ENCODE results near the gene C19orf81.

Gene C19orf81

DNA sequence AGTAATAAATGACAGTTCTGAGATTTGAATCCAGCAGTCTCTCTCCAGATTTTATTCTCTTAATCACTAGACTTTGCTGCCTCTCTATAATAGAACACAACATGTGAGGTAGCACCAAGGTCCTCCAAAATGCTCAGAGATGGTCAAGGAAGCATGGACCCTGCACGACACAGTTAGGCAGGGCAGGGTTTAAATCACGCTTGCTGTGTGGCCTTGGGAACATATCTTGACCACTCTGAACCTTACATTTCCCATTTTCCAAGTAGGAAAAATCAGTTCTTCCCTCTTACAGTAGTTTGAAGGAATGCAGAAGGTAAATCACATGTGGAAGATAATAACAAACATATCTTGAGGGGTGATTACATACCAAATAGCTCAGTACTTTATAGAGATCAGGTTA is 15.9 kb upstream of the C19orf81 start:
- TF ChIP-seq, protein P1, sequence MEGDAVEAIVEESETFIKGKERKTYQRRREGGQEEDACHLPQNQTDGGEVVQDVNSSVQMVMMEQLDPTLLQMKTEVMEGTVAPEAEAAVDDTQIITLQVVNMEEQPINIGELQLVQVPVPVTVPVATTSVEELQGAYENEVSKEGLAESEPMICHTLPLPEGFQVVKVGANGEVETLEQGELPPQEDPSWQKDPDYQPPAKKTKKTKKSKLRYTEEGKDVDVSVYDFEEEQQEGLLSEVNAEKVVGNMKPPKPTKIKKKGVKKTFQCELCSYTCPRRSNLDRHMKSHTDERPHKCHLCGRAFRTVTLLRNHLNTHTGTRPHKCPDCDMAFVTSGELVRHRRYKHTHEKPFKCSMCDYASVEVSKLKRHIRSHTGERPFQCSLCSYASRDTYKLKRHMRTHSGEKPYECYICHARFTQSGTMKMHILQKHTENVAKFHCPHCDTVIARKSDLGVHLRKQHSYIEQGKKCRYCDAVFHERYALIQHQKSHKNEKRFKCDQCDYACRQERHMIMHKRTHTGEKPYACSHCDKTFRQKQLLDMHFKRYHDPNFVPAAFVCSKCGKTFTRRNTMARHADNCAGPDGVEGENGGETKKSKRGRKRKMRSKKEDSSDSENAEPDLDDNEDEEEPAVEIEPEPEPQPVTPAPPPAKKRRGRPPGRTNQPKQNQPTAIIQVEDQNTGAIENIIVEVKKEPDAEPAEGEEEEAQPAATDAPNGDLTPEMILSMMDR (IDR thresholded peaks at IDR 0.05; ENCODE audit: low read depth, low read length, missing control alignments), result no peak
- in situ Hi-C loops (cut with HindIII; ENCODE audit: low sequenced_read_pairs), result no loop called here
- no peak overlapping the region for H3K4me3 ChIP-seq (ENCODE audit: low read depth, low read length)
- no peak for DNase-seq (ENCODE audit: low read depth)

DNA sequence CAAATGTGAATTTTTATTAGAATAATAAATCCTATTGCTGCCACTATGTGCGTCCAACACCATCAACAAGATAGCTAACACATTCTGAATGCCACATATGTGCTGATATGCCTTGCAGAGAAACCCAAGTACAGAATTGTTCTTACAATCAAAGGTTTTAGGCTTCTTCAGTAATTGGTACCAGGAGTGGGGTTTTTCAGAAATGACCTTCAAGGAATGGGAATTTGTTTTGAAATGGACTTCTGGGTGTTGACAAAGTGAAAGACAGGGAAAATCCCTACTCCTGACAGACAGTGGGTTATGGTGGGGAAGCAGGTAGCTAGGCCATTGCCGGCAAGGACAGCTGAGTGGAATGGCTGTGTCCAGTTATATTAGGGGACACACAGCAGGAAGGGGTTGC is 15.3 kb upstream of the C19orf81 start:
- H3K4me3 ChIP-seq (ENCODE audit: low read depth, low read length), result no peak overlapping the region
- TF ChIP-seq, protein P1 (IDR thresholded peaks at IDR 0.05; ENCODE audit: low read depth, low read length, missing control alignments), result no peak
- no peak for DNase-seq (ENCODE audit: low read depth)
- in situ Hi-C loops (cut with HindIII; ENCODE audit: low sequenced_read_pairs), result no loop called here

DNA sequence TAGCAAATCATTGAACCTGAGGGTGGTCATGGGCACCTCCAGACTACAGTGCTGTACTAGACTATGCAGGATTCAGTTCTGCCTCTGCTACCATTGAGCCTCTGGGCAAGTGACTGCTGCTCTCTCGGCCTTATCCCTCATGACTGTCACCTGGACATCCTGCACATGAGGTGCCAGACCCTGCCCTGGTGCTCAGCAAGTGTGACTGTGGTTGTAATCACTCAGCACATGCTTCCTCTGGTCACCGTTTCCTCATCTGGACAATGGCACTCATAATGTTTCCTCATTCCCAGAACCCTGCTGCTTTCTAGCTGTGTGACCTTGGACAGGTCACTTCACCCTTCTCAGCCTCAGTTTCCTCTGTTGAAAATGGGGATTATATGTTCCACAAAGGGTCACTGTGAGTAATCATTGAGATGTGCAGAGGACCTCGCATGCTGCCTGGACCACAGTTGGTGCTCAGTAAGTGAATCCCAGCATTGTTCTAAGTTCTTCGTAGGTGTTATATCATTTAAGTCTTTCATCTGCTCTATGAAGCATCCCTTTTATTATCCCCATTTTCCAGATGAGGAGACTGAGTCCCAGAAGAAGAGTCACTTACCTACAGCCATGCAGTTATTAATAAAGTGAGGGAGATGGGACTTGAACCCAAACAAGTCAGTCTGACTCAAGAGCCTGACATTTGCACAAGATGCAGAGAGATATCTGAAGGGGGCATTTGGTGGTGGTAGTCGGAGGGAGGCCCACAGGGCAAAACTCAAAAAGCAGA is 12.7 kb upstream of the C19orf81 start:
- in situ Hi-C loops (cut with HindIII; ENCODE audit: low sequenced_read_pairs), result no loop called here
- H3K4me3 ChIP-seq (ENCODE audit: low read depth, low read length), result no peak overlapping the region
- TF ChIP-seq, protein P1 (IDR thresholded peaks at IDR 0.05; ENCODE audit: low read depth, low read length, missing control alignments), result no peak
- DNase-seq (ENCODE audit: low read depth), result no peak

DNA sequence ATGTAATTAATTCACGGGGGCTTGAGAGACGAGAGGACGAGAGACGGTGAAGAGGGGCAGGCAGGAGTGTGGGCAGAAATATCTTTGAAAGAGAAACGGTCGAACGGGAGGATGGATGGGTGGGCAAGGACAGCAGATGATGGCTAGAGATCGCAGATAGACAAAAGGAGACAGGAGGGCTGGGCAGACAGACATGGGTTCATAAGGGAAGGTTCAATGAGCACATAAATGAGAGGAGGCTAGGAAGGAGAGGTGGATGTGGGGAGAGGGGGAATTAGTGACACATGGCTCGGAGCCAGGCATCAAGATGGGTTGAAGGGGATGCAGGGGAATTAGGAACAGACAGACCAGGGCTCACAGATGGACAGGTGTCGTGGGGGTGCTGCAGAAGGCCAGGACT is 10.6 kb upstream of the C19orf81 start:
- TF ChIP-seq, protein P1 (IDR thresholded peaks at IDR 0.05; ENCODE audit: low read depth, low read length, missing control alignments), result no peak
- DNase-seq (ENCODE audit: low read depth), result no peak
- in situ Hi-C loops (cut with HindIII; ENCODE audit: low sequenced_read_pairs), result no loop called here

DNA sequence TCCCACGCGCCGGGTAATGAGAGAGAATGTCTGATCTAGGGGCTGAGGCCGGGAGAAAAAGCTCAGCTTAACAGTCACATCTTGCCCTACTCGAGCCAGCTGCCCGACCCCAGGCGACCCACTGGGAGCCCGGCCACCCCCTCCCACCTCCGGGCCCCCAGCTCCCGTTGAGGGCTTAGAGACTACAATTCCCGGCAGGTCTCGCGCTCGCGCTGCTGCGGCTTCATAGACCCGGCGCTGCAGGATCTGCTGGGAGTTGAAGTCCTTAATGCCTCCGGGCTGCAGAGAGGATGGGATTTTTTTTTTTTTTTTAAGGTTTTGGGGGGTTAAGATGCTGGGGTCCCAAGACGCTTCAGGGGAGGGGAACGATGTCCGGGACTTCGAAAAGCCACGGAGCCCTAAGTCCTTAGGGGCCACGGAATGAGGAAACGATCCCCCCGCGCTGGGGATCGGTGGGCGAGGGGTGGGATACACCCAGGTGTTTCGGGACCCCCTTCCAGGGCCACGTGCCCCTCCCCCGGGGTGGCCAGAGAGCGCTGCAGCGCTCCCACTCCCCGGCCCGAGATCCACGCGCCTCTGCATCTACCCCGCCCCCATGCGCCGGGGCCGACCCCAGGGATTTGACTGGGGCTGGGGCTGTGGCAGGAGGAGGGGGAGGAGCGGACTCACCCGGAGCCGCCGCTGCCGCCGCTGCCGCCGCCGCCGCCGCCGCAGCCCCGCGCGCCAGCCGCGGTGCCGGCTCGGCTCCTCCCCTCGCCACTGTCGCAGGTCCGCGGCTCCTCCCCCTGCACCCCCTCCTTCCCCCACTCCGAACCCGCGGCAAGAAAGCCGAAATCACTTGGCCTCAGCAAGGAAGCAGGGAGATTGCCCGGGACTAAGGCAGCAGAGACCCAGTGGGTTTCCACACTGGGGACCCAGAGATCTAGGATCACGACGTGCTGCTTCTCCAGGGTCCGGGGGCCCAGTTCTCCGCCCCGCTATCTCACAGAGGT is 9.8 kb upstream of the C19orf81 start, which contains the start of gene SYT3:
SYT3 (minus strand) TSS at position 761 of the 992 bp plus-strand sequence. CDS start 2,470 bp downstream, outside the sequence.
- in situ Hi-C loops (cut with HindIII; ENCODE audit: low sequenced_read_pairs), result no loop called here
- no peak for DNase-seq (ENCODE audit: low read depth)
- peak within 1 kb of the TSS; percentile 36 for H3K4me3 ChIP-seq (ENCODE audit: low read depth, low read length)
- TF ChIP-seq, protein P1 (IDR thresholded peaks at IDR 0.05; ENCODE audit: low read depth, low read length, missing control alignments), result no peak

More for the DNA sequence above, 10.6 kb upstream of the C19orf81 start:
- no peak overlapping the region for H3K4me3 ChIP-seq (ENCODE audit: low read depth, low read length)

DNA sequence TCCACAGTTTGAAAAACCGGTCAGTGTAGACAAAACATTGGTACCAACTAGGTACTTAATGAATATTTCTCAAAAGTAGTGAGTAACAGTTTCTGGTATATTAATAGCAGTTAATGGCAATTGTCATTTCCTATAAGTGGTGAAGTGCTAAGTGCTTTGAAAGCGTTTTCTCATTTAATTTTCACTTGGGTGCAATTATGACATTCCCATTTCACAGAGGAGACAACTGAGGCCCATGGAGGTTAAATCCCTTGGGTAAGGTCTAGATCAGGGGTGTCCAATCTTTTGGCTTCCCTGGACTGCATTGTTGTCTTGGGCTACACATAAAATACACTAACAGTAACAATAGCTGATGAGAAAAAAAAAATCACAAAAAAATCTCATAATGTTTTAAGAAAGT is 8.9 kb upstream of the C19orf81 start:
- DNase-seq (ENCODE audit: low read depth), result no peak
- TF ChIP-seq, protein P1 (IDR thresholded peaks at IDR 0.05; ENCODE audit: low read depth, low read length, missing control alignments), result no peak
- H3K4me3 ChIP-seq (ENCODE audit: low read depth, low read length), result no peak overlapping the region
- in situ Hi-C loops (cut with HindIII; ENCODE audit: low sequenced_read_pairs), result no loop called here

All from astrocyte of the cerebellum (primary cell).